NCI-H1930 (cell line): Measurements from ENCODE around the gene PATL1.

ENCODE experiments used
- DNase-seq, 2 experiments: peaks; one replicate each; lab custom pipeline; 2025; lab: John Stamatoyannopoulos, UW

The PATL1 gene

GRCh38 chr11:59614277-59615119, 54.3 kb downstream of the PATL1 start:
- no peak for DNase-seq

- DNase-seq = peak in 1 of 2 experiments; percentile 5
These were observed 57.0 kb downstream of the PATL1 start for GRCh38 chr11:59611570-59612565.

- DNase-seq = no peak
These were observed 58.5 kb downstream of the PATL1 start for GRCh38 chr11:59610289-59610688.

- no peak for DNase-seq
These were observed 61.0 kb downstream of the PATL1 start for GRCh38 chr11:59607703-59608454.

GRCh38 chr11:59602432-59602831, 66.4 kb downstream of the PATL1 start:
- no peak for DNase-seq

GRCh38 chr11:59601788-59602187, 67.0 kb downstream of the PATL1 start:
- no peak for DNase-seq

- DNase-seq = no peak
These were observed 68.2 kb downstream of the PATL1 start for GRCh38 chr11:59600636-59601035.

GRCh38 chr11:59600234-59600633, 68.6 kb downstream of the PATL1 start:
- DNase-seq = no peak

- no peak for DNase-seq
These were observed 69.9 kb downstream of the PATL1 start for GRCh38 chr11:59598961-59599360.
